ENCODE data around the gene DENND1A.
"Not testable (repeated sequence)": the region's sequence is repeated elsewhere in the genome, so short reads cannot be mapped to it uniquely, and the experiment has no call there.

Gene DENND1A

DNA sequence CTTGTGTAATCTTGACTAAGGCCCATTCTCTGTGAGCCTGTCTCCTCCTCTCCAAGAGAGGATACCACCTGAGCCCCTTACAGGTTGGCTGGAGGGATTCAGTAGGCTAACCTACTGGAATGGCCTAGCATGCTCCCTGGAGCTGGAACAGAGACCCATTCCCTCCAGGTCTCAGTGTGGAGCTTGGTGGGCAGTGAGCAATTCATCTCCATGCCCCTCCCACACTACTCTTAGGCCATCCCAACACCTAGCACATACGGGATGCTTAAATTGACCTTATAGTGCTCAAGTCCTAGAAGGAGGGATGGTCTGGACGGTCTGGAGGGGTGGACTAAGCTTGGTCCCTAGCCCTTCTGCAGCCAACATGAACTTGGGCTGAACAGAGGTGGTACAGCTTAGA, 498.3 kb downstream of the DENND1A start:
- no peak for DNase-seq (ENCODE audit: low read depth in 2 of 2)

DNA sequence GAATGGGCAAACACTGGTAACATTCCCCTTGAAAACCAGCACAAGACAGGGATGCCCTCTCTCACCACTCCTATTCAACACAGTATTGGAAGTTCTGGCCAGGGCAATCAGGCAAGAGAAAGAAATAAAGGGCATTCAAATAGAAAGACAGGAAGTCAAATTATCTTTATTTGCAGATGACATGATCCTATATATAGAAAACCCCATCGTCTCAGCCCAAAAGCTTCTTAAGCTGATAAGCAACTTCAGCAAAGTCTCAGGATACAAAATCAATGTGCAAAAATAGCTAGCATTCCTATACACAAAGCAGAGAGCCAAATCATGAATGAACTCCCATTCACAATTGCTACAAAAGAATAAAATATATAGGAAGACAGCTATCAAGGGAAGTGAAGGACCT, 501.5 kb downstream of the DENND1A start:
- not testable (repeated sequence) for DNase-seq (ENCODE audit: low read depth in 2 of 2)

DNA sequence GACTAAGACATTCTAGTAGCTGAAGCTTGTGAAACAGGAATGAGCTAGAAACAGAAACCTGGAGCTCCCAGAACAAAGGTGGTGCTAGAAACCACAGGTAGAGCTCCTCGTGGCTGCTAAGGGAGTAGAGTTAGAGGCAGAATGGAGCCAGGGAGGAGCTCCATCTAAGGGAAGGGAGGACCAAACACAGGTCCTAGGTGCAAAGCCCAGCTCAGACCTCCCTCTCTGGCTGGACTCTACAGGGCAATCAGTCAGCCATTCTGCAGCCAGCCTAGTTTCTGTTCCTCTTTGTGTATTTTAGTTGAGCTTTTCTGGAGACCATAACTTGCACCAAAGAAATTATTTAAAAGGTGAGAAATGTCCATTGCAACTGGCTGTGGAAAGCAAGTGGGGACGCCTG, 503.5 kb downstream of the DENND1A start:
- DNase-seq (ENCODE audit: low read depth in 2 of 2) = no peak

GRCh38 chr9:123425836-123426365, 504.0 kb downstream of the DENND1A start:
- no peak for DNase-seq (ENCODE audit: low read depth in 2 of 2)

GRCh38 chr9:123425261-123425821, 504.6 kb downstream of the DENND1A start:
- DNase-seq (ENCODE audit: low read depth in 2 of 2) = no peak

DNA sequence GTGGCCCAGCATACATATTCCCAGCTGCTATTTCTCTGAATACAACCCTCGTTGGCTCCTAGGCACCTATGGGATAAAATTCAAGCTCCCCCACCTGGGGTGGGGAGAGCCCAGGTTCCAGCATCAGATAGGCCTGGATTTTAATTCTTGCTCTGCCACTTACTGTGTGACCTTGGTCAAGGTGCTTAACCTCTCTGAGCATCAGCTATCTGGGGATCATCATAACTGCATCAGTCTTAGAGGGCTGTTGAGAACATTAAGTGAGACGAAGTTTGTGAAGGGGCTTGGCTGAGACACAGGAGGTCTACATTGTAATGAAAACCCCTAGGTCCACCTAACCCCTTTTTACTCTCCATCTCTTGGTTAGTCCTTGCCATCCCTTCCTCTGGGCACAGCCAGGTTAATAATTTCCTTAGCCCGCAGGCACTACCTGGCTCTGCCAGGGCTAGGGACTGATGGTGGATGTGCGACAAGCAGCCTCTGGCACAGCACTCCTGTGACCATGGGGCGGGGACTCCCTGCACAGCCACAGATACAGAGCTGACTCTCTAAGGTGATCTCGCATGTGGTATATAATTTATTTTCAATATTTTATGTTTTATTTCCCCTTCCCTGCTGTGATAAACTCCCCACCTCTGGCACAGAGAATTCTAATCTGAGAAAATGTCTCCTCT, 505.2 kb downstream of the DENND1A start:
- no peak for DNase-seq (ENCODE audit: low read depth in 2 of 2)

GRCh38 chr9:123424131-123424530, 505.8 kb downstream of the DENND1A start:
- DNase-seq (ENCODE audit: low read depth in 2 of 2) = no peak

- DNase-seq (ENCODE audit: low read depth in 2 of 2) = no peak
Observed at GRCh38 chr9:123423311-123423640, 506.6 kb downstream of the DENND1A start.

DNA sequence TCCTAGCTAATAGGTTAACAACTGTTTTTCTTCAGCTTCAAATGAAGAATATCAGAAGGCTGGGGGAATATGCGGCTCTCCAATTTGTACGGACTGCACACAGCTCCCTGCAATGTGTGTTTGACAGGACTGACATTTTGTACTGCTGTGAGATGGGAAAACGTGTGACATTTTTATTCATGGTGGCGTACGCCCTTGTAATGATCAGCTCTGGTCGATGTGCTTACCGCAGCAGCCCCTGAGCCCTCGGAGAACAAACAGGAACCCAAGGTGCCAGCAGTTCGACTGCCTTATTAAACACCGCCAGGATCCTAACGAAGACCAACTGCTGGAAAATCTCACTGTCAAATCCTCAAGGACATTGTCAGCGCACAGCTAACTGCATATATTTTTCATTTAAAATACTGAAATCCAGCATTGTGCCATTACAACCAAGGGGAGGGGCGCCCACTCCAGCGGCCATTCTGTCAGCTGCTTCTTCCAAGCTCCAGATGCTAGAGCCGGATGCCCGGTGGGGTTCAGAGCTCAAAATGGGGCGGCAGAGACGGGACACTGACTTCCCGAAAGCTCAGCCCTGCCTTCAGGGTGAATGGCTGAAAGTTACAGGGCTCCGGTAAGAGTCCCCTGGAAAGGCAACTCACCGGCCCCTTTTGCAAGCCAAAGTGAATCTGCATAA, 507.2 kb downstream of the DENND1A start:
- no peak for DNase-seq (ENCODE audit: low read depth in 2 of 2)

- no peak for DNase-seq (ENCODE audit: low read depth in 2 of 2)
Observed at GRCh38 chr9:123421801-123422455, 508.0 kb downstream of the DENND1A start.

DNA sequence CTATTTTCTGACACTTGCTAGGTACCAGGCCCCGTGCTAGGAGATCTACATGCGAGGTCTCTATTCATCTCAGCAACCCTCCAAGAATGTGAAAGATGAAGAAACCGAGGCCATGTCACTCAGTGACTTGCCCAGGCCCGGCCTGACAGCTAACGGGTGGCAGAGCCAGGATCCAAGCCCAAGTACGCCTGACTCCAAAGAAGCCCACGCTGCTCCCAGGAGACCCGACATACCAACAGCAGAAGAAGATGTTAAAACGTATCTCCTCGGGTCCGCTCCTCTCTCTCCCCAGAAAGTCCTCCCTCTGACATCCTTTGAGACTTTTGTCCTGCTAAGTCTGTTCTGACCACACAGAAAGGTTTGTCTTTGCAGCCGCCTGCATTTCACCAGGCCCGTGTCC, 508.7 kb downstream of the DENND1A start:
- no peak for DNase-seq (ENCODE audit: low read depth in 2 of 2)

- no peak for DNase-seq (ENCODE audit: low read depth in 2 of 2)
Observed at GRCh38 chr9:123420592-123421111, 509.3 kb downstream of the DENND1A start.

DNA sequence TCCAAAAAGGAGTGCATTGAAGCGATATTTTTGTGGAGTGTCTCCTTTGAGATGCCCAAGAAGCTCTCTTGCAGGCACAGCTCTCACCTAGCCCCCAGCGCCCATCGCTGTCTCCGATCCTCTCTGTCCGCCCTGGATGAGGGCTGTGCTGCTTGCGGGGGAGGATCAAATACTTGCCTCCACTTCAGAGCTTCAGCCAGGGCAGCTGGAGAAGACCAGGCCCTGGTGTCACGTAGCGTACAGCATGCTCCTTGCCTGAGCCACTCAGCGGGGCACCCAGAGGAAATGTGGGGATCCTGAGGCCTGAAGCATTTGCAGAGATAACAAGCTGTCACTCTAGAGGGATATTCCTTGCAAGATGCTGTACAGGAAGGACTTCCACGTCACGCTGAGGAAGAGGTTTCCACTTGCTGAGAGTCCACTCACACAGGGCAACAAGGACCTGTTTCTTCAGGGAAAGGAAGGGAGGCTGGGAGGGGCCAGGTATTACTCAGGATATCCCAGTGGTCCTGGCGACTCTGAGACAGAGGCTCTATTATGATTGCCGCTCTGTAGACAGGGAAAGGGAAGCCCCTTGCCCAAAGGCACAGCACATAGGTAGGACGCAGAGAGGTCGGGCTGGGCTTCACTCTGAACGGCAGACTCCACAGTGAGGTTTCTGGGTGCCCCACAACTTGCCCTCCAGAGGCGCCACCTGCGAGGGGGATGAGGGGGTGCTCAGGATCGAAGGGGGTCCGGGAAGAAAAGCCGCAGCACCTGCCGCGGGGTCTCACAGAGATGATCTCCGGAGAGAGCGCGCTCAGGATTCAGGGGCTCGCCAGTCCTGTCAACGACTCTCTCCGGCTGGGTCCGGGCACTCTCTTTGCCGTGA, 510.0 kb downstream of the DENND1A start:
- DNase-seq (ENCODE audit: low read depth in 2 of 2) = no peak

DNA sequence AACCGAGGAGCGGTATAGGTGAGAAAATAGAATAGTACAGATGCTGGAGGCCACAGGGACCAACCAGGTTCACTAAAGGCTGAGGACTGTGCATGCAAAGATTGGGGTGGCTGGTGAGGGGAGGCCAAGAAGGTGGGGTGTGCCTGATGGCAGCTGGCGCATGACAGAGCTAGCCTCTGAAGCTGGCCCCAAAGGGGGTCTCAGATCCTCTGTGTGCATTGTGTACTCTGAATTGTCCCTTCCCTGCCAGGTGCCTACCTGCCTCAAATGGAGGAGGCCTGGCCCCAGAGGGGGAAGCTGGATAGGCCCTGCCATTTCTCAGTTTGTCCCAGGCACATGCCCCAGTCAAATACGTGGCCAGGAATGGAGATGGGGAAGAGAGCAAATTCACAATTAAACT, 510.8 kb downstream of the DENND1A start:
- DNase-seq (ENCODE audit: low read depth in 2 of 2) = no peak

DNA sequence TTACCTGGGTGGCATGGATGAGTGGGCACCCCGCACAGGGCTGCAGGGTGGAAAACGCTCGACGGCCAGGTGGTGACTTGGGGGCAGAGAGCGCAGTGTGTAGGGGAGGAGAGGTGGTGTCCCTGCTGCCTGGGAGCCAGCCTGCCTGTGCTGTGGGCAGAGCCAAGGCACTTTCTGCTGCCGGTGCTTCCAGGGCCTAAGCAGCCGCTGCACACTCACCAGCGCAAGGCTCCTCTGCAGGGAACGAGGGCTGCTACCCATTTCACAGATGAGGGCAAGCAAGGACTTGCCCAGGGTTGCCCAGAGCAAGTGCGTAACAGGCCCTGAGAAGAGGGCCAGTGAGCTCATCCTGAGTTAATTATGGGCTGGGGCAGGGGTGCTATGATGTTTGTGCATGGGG, 511.4 kb downstream of the DENND1A start:
- no peak for DNase-seq (ENCODE audit: low read depth in 2 of 2)

GRCh38 chr9:123418052-123418430, 511.9 kb downstream of the DENND1A start:
- no peak for DNase-seq (ENCODE audit: low read depth in 2 of 2)

- DNase-seq (ENCODE audit: low read depth in 2 of 2) = no peak
Observed at GRCh38 chr9:123417289-123418051, 512.5 kb downstream of the DENND1A start.

DNA sequence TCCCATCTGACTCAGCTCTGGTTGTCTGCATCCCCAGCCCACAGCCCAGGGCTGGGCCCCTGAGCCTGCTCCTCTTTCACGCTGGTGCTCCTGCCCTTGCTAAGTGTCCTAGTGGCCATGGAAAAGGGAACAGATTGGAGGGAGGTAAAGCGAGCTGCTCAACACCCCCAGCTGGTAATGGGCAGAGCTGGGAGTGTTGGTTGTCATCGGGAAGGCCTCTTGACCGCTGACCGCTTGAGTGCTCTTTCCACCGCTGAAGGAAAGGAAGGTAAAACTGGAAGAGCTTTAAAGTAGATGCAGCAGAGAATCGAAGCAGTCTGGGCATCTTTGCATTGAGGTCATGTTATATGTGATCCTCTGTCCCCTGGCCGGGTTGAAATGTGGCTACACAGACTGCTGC, 513.8 kb downstream of the DENND1A start:
- no peak for DNase-seq (ENCODE audit: low read depth in 2 of 2)

DNA sequence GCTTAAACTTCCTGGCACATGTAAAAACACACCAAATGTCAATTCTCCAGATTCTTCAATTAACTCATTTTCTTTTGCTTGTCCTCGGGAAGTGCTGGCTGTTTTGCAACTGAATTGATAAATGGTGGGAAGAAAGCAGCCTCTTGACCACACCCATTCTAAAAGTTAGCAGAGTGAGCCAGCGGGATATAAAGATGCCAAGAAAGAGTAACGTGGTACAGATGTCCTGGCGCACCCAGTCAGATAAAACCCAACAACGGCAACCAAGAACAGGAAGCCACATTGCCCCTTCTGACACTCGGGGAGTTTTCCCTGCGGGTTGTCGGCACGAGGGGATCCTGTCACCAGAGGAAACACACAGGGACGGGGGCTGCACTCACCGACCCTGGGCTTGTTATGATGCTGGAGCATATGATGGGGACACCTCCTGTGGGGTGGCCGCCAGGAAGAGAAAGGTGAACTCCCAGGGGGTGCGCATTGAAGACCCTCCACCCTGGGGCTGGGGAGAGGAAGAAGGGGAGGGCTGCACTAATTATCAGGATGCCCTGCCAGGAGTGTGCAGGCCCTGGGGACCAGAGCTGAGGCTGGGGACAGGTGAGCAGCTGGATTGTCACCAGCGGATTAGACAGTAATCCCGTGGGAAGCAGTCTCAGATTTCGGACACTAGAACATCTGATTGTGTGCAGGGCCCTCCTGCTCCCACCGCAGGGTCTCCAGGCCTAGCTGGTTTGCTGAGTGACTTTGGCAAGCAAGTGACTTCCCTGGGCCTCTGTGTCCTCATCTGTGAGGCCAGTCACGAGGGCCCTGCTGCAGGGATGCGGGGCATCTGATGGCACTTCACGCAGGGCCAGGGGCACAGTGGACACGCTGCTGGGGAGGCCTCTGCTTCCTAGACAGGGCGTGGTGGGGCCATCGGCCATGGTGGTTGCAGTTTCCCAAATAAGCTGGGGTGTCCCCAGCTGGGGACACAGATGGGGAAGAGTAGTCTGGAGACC, 514.7 kb downstream of the DENND1A start:
- no peak for DNase-seq (ENCODE audit: low read depth in 2 of 2)

DNA sequence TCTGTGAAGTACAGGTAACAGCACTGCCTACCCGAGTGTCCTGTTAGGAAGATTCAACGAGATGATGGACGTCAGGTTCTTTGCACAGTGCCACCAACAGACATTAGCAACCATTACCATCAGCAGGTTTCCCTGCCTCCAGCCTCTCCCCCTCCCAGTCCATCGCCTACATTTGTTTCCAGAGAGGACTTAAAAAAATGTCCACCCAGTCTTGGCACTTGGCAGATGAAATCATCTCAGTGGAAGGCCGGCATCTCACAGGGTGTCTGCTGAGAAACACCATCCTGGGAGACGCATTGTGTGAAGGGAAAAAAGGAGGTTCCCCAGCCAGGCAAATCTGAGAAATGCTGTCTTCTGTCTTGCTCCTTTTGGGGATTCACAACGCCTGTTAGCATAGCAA, 515.7 kb downstream of the DENND1A start:
- no peak for DNase-seq (ENCODE audit: low read depth in 2 of 2)
